ENCODE results near the gene CALD1.
A peak's percentile ranks its signal among the peaks of the same experiment; 100 is the strongest.

Gene CALD1

DNA sequence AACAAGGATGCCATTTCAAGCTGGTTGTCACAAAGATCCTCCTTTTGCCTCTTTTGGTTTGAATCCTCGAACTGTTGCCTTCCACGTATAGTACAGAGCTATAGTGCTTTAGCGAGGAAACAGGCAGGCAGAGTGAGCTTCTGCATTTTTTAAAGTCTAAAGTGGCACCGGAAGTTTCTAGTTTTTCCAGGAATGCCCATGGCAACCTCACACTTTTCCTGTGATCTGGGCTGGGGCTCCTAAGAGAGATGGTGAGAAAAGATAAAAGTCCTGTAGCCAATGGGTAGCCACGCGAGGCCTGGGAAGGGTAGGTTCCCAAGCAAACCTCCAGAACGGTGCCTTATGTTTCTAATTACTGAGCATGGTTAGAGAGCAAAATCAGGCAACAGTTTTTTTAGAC is 76.7 kb downstream of the CALD1 start:
- no peak for DNase-seq (ENCODE audit: low read depth, low spot score)
- TF ChIP-seq, protein P1, sequence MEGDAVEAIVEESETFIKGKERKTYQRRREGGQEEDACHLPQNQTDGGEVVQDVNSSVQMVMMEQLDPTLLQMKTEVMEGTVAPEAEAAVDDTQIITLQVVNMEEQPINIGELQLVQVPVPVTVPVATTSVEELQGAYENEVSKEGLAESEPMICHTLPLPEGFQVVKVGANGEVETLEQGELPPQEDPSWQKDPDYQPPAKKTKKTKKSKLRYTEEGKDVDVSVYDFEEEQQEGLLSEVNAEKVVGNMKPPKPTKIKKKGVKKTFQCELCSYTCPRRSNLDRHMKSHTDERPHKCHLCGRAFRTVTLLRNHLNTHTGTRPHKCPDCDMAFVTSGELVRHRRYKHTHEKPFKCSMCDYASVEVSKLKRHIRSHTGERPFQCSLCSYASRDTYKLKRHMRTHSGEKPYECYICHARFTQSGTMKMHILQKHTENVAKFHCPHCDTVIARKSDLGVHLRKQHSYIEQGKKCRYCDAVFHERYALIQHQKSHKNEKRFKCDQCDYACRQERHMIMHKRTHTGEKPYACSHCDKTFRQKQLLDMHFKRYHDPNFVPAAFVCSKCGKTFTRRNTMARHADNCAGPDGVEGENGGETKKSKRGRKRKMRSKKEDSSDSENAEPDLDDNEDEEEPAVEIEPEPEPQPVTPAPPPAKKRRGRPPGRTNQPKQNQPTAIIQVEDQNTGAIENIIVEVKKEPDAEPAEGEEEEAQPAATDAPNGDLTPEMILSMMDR (IDR thresholded peaks at IDR 0.05; ENCODE audit: low read depth, low read length): no peak
- in situ Hi-C loops (cut with HindIII; ENCODE audit: low sequenced_read_pairs): no loop called here
- H3K4me3 ChIP-seq (ENCODE audit: low read depth, low read length): no peak overlapping the region

DNA sequence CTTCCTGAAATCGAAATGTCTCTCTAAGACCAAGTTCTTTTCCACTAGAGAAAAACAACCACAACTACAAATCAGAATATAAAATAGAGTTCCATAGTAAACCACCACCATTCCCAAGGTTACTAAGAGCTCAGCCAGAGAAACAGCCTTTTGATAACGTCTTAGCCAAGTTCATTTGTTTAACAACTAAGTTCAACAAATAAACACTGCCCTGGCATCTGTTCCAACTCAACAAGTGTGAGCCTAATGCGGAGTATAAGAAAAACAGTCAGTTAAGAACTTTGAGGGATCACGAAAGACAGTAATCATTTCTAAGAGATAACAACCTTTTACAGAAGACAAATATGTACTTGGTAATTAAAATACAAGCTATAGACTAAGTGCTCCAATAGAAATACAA is 77.3 kb downstream of the CALD1 start:
- TF ChIP-seq, protein P1 (IDR thresholded peaks at IDR 0.05; ENCODE audit: low read depth, low read length): no peak
- in situ Hi-C loops (cut with HindIII; ENCODE audit: low sequenced_read_pairs): no loop called here
- DNase-seq (ENCODE audit: low read depth, low spot score): peak; percentile 36
- H3K4me3 ChIP-seq (ENCODE audit: low read depth, low read length): no peak overlapping the region

DNA sequence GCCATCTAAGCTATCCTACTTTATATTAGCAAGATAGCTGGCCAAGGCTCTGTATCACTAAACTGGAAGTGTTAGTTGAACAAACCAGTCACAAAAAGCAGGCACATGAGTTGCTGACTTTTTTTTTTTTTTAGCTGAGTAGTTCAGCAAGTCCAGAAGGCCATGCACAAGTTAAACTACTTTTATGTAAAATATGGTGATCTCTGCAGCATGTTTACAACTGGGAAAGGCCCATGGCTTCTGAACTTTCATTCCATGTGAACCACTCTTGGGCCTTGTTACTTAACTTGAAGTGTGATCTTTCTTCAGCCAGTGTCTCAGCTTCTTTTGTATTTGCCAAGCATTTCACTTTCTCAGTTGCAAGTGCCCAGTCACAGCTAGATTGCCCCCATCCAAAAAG is 78.5 kb downstream of the CALD1 start:
- DNase-seq (ENCODE audit: low read depth, low spot score): no peak
- TF ChIP-seq, protein P1 (IDR thresholded peaks at IDR 0.05; ENCODE audit: low read depth, low read length): no peak
- in situ Hi-C loops (cut with HindIII; ENCODE audit: low sequenced_read_pairs): no loop called here
- H3K4me3 ChIP-seq (ENCODE audit: low read depth, low read length): no peak overlapping the region

GRCh38 chr7:134859783-134860182 is 80.3 kb downstream of the CALD1 start:
- H3K4me3 ChIP-seq (ENCODE audit: low read depth, low read length): no peak overlapping the region
- TF ChIP-seq, protein P1 (IDR thresholded peaks at IDR 0.05; ENCODE audit: low read depth, low read length): no peak
- in situ Hi-C loops (cut with HindIII; ENCODE audit: low sequenced_read_pairs): no loop called here
- no peak for DNase-seq (ENCODE audit: low read depth, low spot score)

DNA sequence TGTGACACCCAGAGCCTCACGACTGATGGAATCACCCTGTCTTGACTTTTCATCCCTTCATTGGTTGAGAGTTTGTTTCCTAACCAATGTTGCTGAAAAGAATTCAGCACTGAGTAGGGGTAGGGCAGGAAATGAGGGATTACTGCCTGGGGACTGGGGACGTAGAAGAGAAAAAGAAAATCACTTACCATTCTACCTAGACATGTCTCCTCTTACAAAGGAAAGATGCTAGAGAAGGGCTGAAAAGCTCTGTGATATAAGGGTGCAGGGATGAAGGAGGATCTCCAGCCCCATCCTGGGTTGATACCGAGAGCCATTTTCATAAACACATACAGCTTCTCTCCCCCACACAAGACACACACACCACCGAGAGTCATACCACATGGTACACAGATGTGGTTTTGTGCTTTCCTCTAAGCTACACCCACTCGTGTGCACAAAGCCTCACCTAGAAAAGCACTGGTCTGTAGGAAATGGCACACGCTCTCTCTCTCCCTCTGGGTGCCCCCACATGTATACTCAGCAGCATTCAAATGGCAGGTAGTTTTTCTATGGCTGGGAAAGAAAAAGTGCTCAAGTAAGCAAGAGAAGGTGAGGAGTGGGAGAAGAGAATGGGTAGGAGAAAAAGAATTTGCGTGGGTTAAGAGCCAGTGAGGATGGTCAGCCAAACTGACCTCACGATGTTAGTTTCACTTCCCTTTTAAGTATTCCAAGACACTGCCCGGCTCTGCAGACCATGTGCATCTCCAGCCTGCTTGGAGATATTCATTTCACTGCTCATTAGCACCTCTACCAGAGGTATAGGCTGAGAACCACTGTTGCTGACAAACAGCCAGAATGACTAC is 85.8 kb downstream of the CALD1 start:
- no peak overlapping the region for H3K4me3 ChIP-seq (ENCODE audit: low read depth, low read length)
- DNase-seq (ENCODE audit: low read depth, low spot score): peak; percentile 38
- TF ChIP-seq, protein P1 (IDR thresholded peaks at IDR 0.05; ENCODE audit: low read depth, low read length): no peak
- in situ Hi-C loops (cut with HindIII; ENCODE audit: low sequenced_read_pairs): no loop called here

- in situ Hi-C loops (cut with HindIII; ENCODE audit: low sequenced_read_pairs): no loop called here
- no peak overlapping the region for H3K4me3 ChIP-seq (ENCODE audit: low read depth, low read length)
- TF ChIP-seq, protein P1 (IDR thresholded peaks at IDR 0.05; ENCODE audit: low read depth, low read length): no peak
- peak; percentile 54 for DNase-seq (ENCODE audit: low read depth, low spot score)
These were observed 87.2 kb downstream of the CALD1 start for GRCh38 chr7:134866617-134867016.

All from astrocyte of the spinal cord (primary cell).